ENCODE results near the gene CCNC.

DNA sequence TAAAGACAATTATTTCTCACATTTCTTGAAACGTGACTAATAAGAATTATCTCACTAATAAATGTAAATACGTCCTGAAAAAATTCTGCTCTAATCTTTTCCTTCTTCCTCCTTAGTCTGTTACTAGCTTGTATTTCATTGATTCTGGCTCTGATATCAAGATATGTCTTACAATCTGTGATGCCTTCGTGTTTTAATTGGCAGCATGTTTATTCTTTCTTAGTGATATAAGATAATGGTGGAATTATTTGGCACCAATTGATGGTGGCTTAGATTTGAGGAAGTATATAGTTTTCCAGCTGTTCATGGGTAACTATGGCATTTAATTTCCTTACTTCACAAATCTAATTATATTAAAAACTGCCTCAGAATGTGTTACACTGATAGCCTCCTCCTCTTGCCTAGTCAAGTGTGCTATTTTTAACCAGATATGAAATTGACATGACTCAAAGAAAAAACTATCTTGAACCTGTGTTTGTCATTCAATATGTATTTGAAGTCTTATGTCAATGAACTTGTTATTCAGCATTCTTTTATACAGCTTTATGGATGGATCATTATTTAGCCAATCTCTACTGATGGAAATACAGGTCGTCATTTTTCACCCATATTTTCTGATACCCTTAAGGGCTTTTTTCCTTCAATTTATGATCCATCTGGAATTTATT is 5.3 kb downstream of the CCNC start:
- TF ChIP-seq POLR2AphosphoS5 (IDR thresholded peaks at IDR 0.05; ENCODE audit: low read depth, low read length) (no peak), POLR2A (IDR thresholded peaks at IDR 0.05; ENCODE audit: low read depth, low read length) (no peak), TAF1 (IDR thresholded peaks at IDR 0.05; ENCODE audit: borderline replicate concordance, low read depth, low read length) (no peak)
